HEK293 (cell line): ENCODE results near the gene HNRNPUL1.

Experiments used
- GLI4 ChIP-seq: fragments of 450-650 bp; formaldehyde crosslinking; IDR thresholded peaks from 2 replicates; pipeline ENCODE4 v1.5.1; 2016; ENCODE audit warnings: missing biosample characterization, missing genetic modification characterization
- GLIS1 ChIP-seq: fragments of 450-650 bp; formaldehyde crosslinking; IDR thresholded peaks from 2 replicates; pipeline ENCODE4 v1.5.1; 2016; ENCODE audit warnings: missing biosample characterization, missing genetic modification characterization
- GLIS2 ChIP-seq: fragments of 450-650 bp; formaldehyde crosslinking; IDR thresholded peaks from 2 replicates; pipeline ENCODE4 v1.5.1; 2016; ENCODE audit warnings: missing biosample characterization, missing genetic modification characterization
- HOXC10 ChIP-seq: sonication (generic); formaldehyde crosslinking; IDR thresholded peaks from 2 replicates; pipeline ENCODE4 v1.8.1; 2023; ENCODE audit warnings: mild to moderate bottlenecking, missing genetic modification reagents
- IKZF3 ChIP-seq: fragments of 450-650 bp; IDR thresholded peaks from 2 replicates; pipeline ENCODE4 v1.5.0; 2018; ENCODE audit warnings: missing biosample characterization, mild to moderate bottlenecking, missing genetic modification characterization, moderate library complexity
- MZF1 ChIP-seq: fragments of 450-650 bp; formaldehyde crosslinking; IDR thresholded peaks from 2 replicates; pipeline ENCODE4 v1.5.1; 2017; ENCODE audit warnings: missing biosample characterization, missing genetic modification characterization, borderline replicate concordance
- SP3 ChIP-seq: fragments of 450-650 bp; formaldehyde crosslinking; IDR thresholded peaks from 2 replicates; pipeline ENCODE4 v1.5.1; 2016; ENCODE audit warnings: missing biosample characterization, missing genetic modification characterization
- SP7 ChIP-seq: fragments of 450-650 bp; formaldehyde crosslinking; IDR thresholded peaks from 2 replicates; pipeline ENCODE4 v1.5.1; 2016; ENCODE audit warnings: missing biosample characterization, missing genetic modification characterization
- ZBTB26 ChIP-seq: fragments of 450-650 bp; formaldehyde crosslinking; optimal IDR thresholded peaks from 2 replicates; pipeline ENCODE3; 2016; ENCODE audit warnings: missing biosample characterization, mild to moderate bottlenecking, missing genetic modification characterization
- ZBTB7A ChIP-seq: fragments of 450-650 bp; formaldehyde crosslinking; IDR thresholded peaks from 2 replicates; pipeline ENCODE4 v1.5.1; 2016; ENCODE audit warnings: low read depth, missing biosample characterization, missing genetic modification characterization
- ZNF10 ChIP-seq: fragments of 450-650 bp; formaldehyde crosslinking; IDR thresholded peaks from 2 replicates; pipeline ENCODE4 v1.5.1; 2017; ENCODE audit warnings: missing biosample characterization, missing genetic modification characterization
- ZNF121 ChIP-seq: fragments of 450-650 bp; formaldehyde crosslinking; IDR thresholded peaks from 2 replicates; pipeline ENCODE4 v1.5.1; 2016; ENCODE audit warnings: missing biosample characterization, missing genetic modification characterization
- ZNF146 ChIP-seq: fragments of 450-650 bp; formaldehyde crosslinking; IDR thresholded peaks from 2 replicates; pipeline ENCODE4 v1.5.1; 2016; ENCODE audit warnings: missing biosample characterization, missing genetic modification characterization
- ZNF157 ChIP-seq: fragments of 450-650 bp; formaldehyde crosslinking; IDR thresholded peaks from 2 replicates; pipeline ENCODE4 v1.5.1; 2016; ENCODE audit warnings: missing biosample characterization, missing genetic modification characterization
- ZNF16 ChIP-seq: fragments of 450-650 bp; formaldehyde crosslinking; IDR thresholded peaks from 2 replicates; pipeline ENCODE4 v1.5.1; 2016; ENCODE audit warnings: low read depth, missing biosample characterization, missing genetic modification characterization
- ZNF202 ChIP-seq: fragments of 450-650 bp; formaldehyde crosslinking; IDR thresholded peaks from 2 replicates; pipeline ENCODE4 v1.5.1; 2016; ENCODE audit warnings: missing biosample characterization, missing genetic modification characterization, borderline replicate concordance
- ZNF280D ChIP-seq: fragments of 450-650 bp; formaldehyde crosslinking; IDR thresholded peaks from 2 replicates; pipeline ENCODE4 v1.5.1; 2016; ENCODE audit warnings: missing biosample characterization, missing genetic modification characterization
- ZNF341 ChIP-seq: fragments of 450-650 bp; formaldehyde crosslinking; IDR thresholded peaks from 2 replicates; pipeline ENCODE4; 2016; ENCODE audit warnings: low read depth, missing biosample characterization, missing genetic modification characterization
- ZNF514 ChIP-seq: fragments of 450-650 bp; formaldehyde crosslinking; IDR thresholded peaks from 2 replicates; pipeline ENCODE4 v1.5.1; 2016; ENCODE audit warnings: missing biosample characterization, missing genetic modification characterization
- ZNF518A ChIP-seq: fragments of 450-650 bp; formaldehyde crosslinking; conservative IDR thresholded peaks from 2 replicates; pipeline ENCODE4 v1.5.1; 2016; ENCODE audit warnings: low read depth, missing biosample characterization, missing genetic modification characterization
- ZNF548 ChIP-seq: fragments of 450-650 bp; formaldehyde crosslinking; IDR thresholded peaks from 2 replicates; pipeline ENCODE4 v1.5.1; 2016; ENCODE audit warnings: missing biosample characterization, missing genetic modification characterization
- ZNF600 ChIP-seq: fragments of 450-650 bp; formaldehyde crosslinking; IDR thresholded peaks from 2 replicates; pipeline ENCODE4 v1.5.1; 2016; ENCODE audit warnings: missing biosample characterization, missing genetic modification characterization
- ZNF658 ChIP-seq: fragments of 450-650 bp; formaldehyde crosslinking; IDR thresholded peaks from 2 replicates; pipeline ENCODE4; 2016; ENCODE audit warnings: missing biosample characterization, missing genetic modification characterization
- ZNF707 ChIP-seq: fragments of 450-650 bp; formaldehyde crosslinking; IDR thresholded peaks from 2 replicates; pipeline ENCODE4 v1.5.1; 2016; ENCODE audit warnings: missing biosample characterization, missing genetic modification characterization
- ZNF747 ChIP-seq: fragments of 450-650 bp; formaldehyde crosslinking; IDR thresholded peaks from 2 replicates; pipeline ENCODE4 v1.5.1; 2016; ENCODE audit warnings: missing biosample characterization, missing genetic modification characterization
- ZNF776 ChIP-seq: fragments of 450-650 bp; formaldehyde crosslinking; IDR thresholded peaks from 2 replicates; pipeline ENCODE4 v1.5.0; 2017; ENCODE audit warnings: missing biosample characterization, missing genetic modification characterization, borderline replicate concordance
- ZNF777 ChIP-seq: fragments of 450-650 bp; formaldehyde crosslinking; IDR thresholded peaks from 2 replicates; pipeline ENCODE4 v1.5.1; 2017; ENCODE audit warnings: missing biosample characterization, missing genetic modification characterization, borderline replicate concordance
- ZNF837 ChIP-seq: fragments of 450-650 bp; formaldehyde crosslinking; IDR thresholded peaks from 2 replicates; pipeline ENCODE4 v1.5.1; 2016; ENCODE audit warnings: missing biosample characterization, missing genetic modification characterization
- ZSCAN16 ChIP-seq: fragments of 450-650 bp; formaldehyde crosslinking; IDR thresholded peaks from 2 replicates; pipeline ENCODE4 v1.5.1; 2016; ENCODE audit warnings: missing biosample characterization, missing genetic modification characterization
- TF ChIP-seq, protein P1 (sequence below): fragments of 450-650 bp; formaldehyde crosslinking; IDR thresholded peaks from 2 replicates; pipeline ENCODE4 v1.5.1; 2017; ENCODE audit warnings: missing biosample characterization, missing genetic modification characterization

Gene HNRNPUL1

GRCh38 chr19:41327576-41328156 is 63.5 kb downstream of the HNRNPUL1 start (continued):
- no peak for TF ChIP-seq ZBTB7A (tag by site-specific recombination)
- TF ChIP-seq ZNF776 (tag by site-specific recombination): no peak
- peak; percentile 56 for TF ChIP-seq ZNF600 (tag by site-specific recombination)
- TF ChIP-seq ZNF548 (tag by site-specific recombination): no peak
- no peak for TF ChIP-seq ZNF658 (tag by site-specific recombination)
- TF ChIP-seq GLIS1: no peak
- TF ChIP-seq SP3: 0 out of 2 replicates have a peak, but pooled peaks have one; percentile 28
- no peak for TF ChIP-seq ZNF16 (tag by site-specific recombination)
- no peak for TF ChIP-seq ZNF777
- no peak for TF ChIP-seq ZNF747
- no peak for TF ChIP-seq GLI4
- TF ChIP-seq GLIS2 (tag by site-specific recombination): peak; percentile 21; the same call in 1 of the 2 replicates
- TF ChIP-seq, protein P1, sequence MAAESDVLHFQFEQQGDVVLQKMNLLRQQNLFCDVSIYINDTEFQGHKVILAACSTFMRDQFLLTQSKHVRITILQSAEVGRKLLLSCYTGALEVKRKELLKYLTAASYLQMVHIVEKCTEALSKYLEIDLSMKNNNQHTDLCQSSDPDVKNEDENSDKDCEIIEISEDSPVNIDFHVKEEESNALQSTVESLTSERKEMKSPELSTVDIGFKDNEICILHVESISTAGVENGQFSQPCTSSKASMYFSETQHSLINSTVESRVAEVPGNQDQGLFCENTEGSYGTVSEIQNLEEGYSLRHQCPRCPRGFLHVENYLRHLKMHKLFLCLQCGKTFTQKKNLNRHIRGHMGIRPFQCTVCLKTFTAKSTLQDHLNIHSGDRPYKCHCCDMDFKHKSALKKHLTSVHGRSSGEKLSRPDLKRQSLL (tag by site-specific recombination): no peak
- TF ChIP-seq ZNF202 (tag by site-specific recombination): no peak
- no peak for TF ChIP-seq IKZF3 (tag by site-specific recombination)
- no peak for TF ChIP-seq ZNF514
- TF ChIP-seq ZNF837 (tag by site-specific recombination): no peak
- TF ChIP-seq ZNF10 (tag by site-specific recombination): no peak
- no peak for TF ChIP-seq ZNF280D (tag by site-specific recombination)
- TF ChIP-seq ZNF146 (tag by site-specific recombination): no peak
- no peak for TF ChIP-seq ZNF341 (tag by site-specific recombination)
- no peak for TF ChIP-seq ZSCAN16
- no peak for TF ChIP-seq ZNF707 (tag by site-specific recombination)
- no peak for TF ChIP-seq ZNF157 (tag by site-specific recombination)
- TF ChIP-seq HOXC10 (CRISPR knock-in tag): 0 out of 2 replicates have a peak, but pooled peaks have one; percentile 38
- TF ChIP-seq SP7 (tag by site-specific recombination): peak; percentile 73
- TF ChIP-seq ZBTB26 (tag by site-specific recombination): no peak
- no peak for TF ChIP-seq MZF1 (tag by site-specific recombination)
- TF ChIP-seq ZNF518A (tag by site-specific recombination): no peak
- TF ChIP-seq ZNF121 (tag by site-specific recombination): no peak
